EH (cell line): ENCODE results near the gene AP2A2.

Experiments
- DNase-seq: peaks from one replicate; pipeline ENCODE4 v3.0.0-alpha.2; 2015; ENCODE audit warnings: low read depth

The AP2A2 gene

GRCh38 chr11:1030086-1030485 lies 104.4 kb downstream of the AP2A2 start:
- DNase-seq: no peak

GRCh38 chr11:1030556-1030955 lies 104.9 kb downstream of the AP2A2 start:
- no peak for DNase-seq

GRCh38 chr11:1031121-1031899 lies 105.6 kb downstream of the AP2A2 start:
- no peak for DNase-seq

GRCh38 chr11:1032310-1032891 lies 106.7 kb downstream of the AP2A2 start:
- DNase-seq: no peak

GRCh38 chr11:1033016-1033798 lies 107.5 kb downstream of the AP2A2 start:
- no peak for DNase-seq

- DNase-seq: no peak
These were observed 108.3 kb downstream of the AP2A2 start for GRCh38 chr11:1034001-1034400.

GRCh38 chr11:1034456-1035295 lies 109.0 kb downstream of the AP2A2 start:
- DNase-seq: no peak

GRCh38 chr11:1035577-1036283 lies 110.1 kb downstream of the AP2A2 start:
- no peak for DNase-seq

- no peak for DNase-seq
These were observed 110.7 kb downstream of the AP2A2 start, which contains the start of gene MUC6 for GRCh38 chr11:1036303-1036923. MUC6 (minus strand) TSS chr11:1036718; CDS start chr11:1036655, 63 bp downstream.

- no peak for DNase-seq
These were observed 111.3 kb downstream of the AP2A2 start for GRCh38 chr11:1036931-1037330.

GRCh38 chr11:1037506-1038055 lies 111.9 kb downstream of the AP2A2 start:
- DNase-seq: no peak

- DNase-seq: no peak
These were observed 112.7 kb downstream of the AP2A2 start for GRCh38 chr11:1038361-1038760.

- no peak for DNase-seq
These were observed 113.3 kb downstream of the AP2A2 start for GRCh38 chr11:1038921-1039320.

- DNase-seq: no peak
These were observed 114.1 kb downstream of the AP2A2 start for GRCh38 chr11:1039481-1040427.

- DNase-seq: no peak
These were observed 114.9 kb downstream of the AP2A2 start for GRCh38 chr11:1040428-1041148.

GRCh38 chr11:1041149-1041467 lies 115.4 kb downstream of the AP2A2 start:
- no peak for DNase-seq

- no peak for DNase-seq
These were observed 115.8 kb downstream of the AP2A2 start for GRCh38 chr11:1041471-1041870.

- no peak for DNase-seq
These were observed 116.4 kb downstream of the AP2A2 start for GRCh38 chr11:1041936-1042608.
